GM06990 (cell line): Measurements from ENCODE around the gene ARHGAP8.

Experiments used
- DNase-seq: peaks from one replicate; pipeline ENCODE4 v3.0.0-alpha.2; 2011; ENCODE audit not compliant: insufficient read length; ENCODE audit errors: extremely low read depth
- H3K27me3 ChIP-seq: replicated peaks from 2 replicates; pipeline ENCODE4 v1.6.0; 2011; ENCODE audit warnings: low read length; ENCODE audit not compliant: control insufficient read depth, insufficient read depth
- H3K36me3 ChIP-seq: 2 replicates; pipeline ENCODE4 v1.5.1; 2011; ENCODE audit warnings: low read length; ENCODE audit not compliant: control insufficient read depth, insufficient read depth
- H3K4me3 ChIP-seq: replicated peaks from 2 replicates; pipeline ENCODE4 v1.5.1; 2011; ENCODE audit warnings: low read depth, mild to moderate bottlenecking, control low read depth, low read length
- CTCF ChIP-seq: IDR thresholded peaks from 2 replicates; pipeline ENCODE4 v1.5.1; 2011; ENCODE audit warnings: low read length, control low read depth, mild to moderate bottlenecking, inconsistent platforms; ENCODE audit not compliant: insufficient read depth, poor library complexity, severe bottlenecking

ARHGAP8 gene

DNA sequence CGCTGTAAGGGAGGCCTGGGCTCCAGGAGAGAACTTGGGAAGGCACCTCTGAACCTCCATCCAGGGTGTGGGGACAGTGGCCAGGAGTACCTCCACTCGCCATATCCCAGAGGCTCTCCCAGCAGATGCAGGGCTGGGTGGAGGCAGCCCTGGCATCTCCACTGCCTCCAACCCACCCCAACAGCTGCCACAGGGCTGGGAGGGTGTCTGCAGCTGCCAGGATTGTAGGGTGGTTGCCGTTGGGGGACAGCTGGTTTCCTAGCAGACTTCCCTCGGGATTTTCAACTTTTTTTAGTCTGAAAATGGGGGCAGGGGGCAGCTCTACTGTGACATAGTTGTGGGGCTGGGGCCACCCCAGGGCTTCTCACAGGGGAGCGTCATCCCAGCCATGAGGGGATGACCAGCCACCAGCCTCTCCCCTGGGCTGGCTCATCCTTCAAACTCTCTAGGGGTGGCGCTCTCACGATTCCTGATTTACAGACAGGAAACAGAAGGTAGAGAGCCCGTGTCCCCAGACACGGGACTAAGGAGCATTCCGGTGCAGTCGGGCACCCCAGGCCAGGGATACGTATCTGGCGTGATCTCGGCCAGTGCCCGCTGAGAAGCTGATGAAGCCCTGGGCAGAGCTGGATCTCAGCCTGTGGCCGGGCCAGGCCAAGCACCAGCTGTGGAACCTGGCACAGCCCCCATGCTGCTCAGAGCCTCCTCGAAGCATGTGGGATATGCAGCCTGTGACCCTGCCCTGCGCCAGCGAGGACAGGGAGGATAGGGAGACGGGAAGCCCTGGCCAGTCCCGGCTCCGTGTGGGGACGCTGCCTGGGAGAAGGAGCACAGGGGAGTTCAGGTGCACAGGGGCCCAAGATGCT is 40.5 kb upstream of the ARHGAP8 start:
- no peak for TF ChIP-seq CTCF
- no peaks in the 10 kb centered on the region for H3K27me3 ChIP-seq
- DNase-seq, result no peak
- no peaks in the 10 kb centered on the region for H3K36me3 ChIP-seq
- no peak overlapping the region for H3K4me3 ChIP-seq

- DNase-seq, result no peak
- no peaks in the 10 kb centered on the region for H3K36me3 ChIP-seq
- H3K4me3 ChIP-seq, result no peak overlapping the region
- TF ChIP-seq CTCF, result no peak
- H3K27me3 ChIP-seq, result no peaks in the 10 kb centered on the region
These were observed 39.4 kb upstream of the ARHGAP8 start for GRCh38 chr22:44712962-44713361.

DNA sequence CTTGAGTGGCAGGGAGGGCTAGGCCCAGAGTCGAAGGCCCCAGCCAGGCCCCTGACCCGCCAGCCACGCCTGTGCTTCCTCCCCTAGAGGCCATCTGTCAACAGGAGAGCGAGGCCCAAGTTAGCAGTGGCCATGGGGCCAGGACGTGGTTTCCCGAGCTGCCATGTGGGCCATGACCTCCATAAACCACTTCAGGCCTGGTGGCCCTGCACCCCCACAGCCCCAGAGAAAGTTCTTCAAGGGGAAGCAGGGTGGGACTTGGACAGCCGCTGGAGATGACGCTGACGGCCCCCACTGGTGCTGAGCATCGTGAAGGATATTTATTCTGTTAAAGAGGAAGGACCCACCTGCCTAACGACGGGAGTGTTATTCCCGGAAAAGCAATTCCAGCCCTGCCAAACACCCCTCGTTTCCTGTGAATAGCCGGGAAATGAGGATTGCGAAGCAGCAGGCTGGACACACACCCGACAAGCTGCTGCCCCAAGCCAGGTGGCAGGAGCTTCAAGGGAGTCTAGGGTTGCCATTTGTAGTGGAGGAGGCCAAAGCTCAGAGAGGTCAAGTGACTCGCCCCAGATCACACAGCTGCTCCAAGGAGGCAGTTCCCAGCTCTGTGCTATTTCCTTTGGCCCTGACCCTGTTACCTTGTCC is 37.5 kb upstream of the ARHGAP8 start:
- Histone ChIP-seq H3K4me3 (no peak overlapping the region), H3K36me3 (no peaks in the 10 kb centered on the region), H3K27me3 (no peaks in the 10 kb centered on the region)
- TF ChIP-seq CTCF, result no peak
- no peak for DNase-seq

- no peak overlapping the region for H3K4me3 ChIP-seq
- H3K27me3 ChIP-seq, result no peaks in the 10 kb centered on the region
- no peak for TF ChIP-seq CTCF
- H3K36me3 ChIP-seq, result no peaks in the 10 kb centered on the region
- DNase-seq, result no peak
These were observed 34.0 kb upstream of the ARHGAP8 start for GRCh38 chr22:44718418-44718817.

DNA sequence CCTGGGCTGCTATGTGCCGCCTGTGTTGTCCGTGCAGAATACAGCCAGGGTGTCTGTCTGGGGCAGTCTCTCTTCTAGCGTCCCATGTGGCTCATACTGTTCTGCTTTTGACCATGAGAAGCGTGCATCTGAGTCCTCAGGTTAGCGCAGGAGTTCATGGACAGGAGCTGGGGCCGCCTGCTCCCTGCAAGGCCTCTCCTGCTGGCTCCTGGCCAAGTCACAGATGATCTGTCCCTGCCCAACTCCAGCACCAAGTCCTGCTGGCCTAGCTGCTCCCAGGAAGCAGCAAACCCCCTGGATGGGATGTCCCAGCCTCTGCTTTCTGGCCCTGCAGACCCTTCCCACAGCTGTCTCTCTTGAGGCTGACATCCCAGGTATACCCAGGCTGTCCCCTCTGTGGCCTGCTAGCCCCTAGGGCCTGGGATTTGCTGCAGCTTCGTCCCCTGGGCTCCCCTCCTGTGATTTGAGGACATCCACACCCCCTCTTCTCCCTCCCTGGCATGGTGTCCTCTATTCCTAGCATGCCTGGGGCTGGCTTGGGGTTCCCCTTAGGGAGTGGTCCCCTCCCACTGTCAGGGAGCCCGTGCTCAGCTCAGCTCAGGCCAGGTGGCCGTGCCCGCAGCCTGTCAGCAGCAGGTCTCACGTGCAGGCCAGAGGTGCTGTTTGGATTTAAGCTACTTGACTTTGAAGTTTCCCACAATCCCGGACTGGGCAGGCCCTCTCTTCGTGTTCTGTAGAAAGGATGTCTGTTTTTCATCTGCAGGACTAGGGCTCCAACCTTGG is 32.6 kb upstream of the ARHGAP8 start:
- Histone ChIP-seq H3K36me3 (no peaks in the 10 kb centered on the region), H3K27me3 (no peaks in the 10 kb centered on the region), H3K4me3 (no peak overlapping the region)
- TF ChIP-seq CTCF, result no peak
- no peak for DNase-seq
